Measurements from ENCODE around the gene NID2. TPM values are rescaled to one million over a fixed set of nuclear protein-coding genes. Genes with fewer than 3 reads are reported as not detected.

Gene NID2
- total and polyA plus RNA-seq, 2 donors (not counting 1 experiment from before 2014, with no cell fraction given) = not detected

DNA sequence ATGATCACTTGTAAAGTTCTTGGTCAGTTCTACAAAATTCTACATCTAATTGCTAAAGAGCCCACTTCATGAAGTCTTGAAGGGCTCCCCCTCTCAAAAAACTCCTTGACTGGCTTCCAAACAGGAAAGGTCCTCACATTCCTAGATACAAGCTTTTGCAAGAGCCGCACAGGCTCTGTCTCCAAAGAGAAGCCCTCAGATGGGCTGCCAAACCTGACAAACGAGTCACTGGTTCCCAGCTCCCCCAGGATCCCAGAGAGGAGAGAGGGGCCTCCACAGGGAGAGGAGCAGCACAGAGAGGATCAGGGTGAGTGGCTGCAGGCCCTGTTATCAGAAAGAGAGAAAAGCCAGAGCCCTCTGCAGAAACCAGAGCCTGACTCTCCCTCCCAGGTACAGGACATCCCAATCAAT lies 5.8 kb downstream of the NID2 start:
- H3K4me2 ChIP-seq (replicated peaks; ENCODE audit: low read depth, low read length, poor library complexity, severe bottlenecking) = no peak overlapping the region
- ATAC-seq (ENCODE audit: low read depth) = no peak
- no peak overlapping the region for H3K4me3 ChIP-seq (ENCODE audit: control extremely low read depth in 1 of 5, extremely low read depth in 1 of 5, insufficient read depth in 1 of 5, low read depth in 2 of 5, low read length in 4 of 5)
- Mint-ChIP-seq H3K9me3 (ENCODE audit: insufficient read depth) (no peaks in the 10 kb centered on the region), H3K27me3 (peaks cover 38% of the 10 kb centered on the region), H3K4me1 (peaks cover 7% of the 10 kb centered on the region), H3K4me3 (no peak overlapping the region), H3K27ac (no peak overlapping the region)
- H3K27ac ChIP-seq (ENCODE audit: low read length in 2 of 2) = no peak overlapping the region
- peaks cover 0 to 16% (median 15%) of the 10 kb centered on the region in 4 experiments for H3K27me3 ChIP-seq (replicated peaks in 1 of 4; ENCODE audit: control extremely low read depth in 1 of 4, control insufficient read depth in 3 of 4, insufficient read depth in 4 of 4, low read length in 3 of 4)
- H3K9ac ChIP-seq (ENCODE audit: low read length) = no peak overlapping the region
- no peak overlapping the region for H2AFZ ChIP-seq (ENCODE audit: insufficient read depth, low read depth, low read length, poor library complexity, severe bottlenecking)
- intact Hi-C loops (cut with micrococcal nuclease) = no loop called here
- ChIA-PET POLR2A (no interaction called here), CTCF (no interaction called here)
- no peak for TF ChIP-seq EZH2 (IDR thresholded peaks at IDR 0.05; ENCODE audit: borderline replicate concordance, insufficient read depth, low read depth, low read length, poor library complexity, severe bottlenecking)
- TF ChIP-seq, protein P1, sequence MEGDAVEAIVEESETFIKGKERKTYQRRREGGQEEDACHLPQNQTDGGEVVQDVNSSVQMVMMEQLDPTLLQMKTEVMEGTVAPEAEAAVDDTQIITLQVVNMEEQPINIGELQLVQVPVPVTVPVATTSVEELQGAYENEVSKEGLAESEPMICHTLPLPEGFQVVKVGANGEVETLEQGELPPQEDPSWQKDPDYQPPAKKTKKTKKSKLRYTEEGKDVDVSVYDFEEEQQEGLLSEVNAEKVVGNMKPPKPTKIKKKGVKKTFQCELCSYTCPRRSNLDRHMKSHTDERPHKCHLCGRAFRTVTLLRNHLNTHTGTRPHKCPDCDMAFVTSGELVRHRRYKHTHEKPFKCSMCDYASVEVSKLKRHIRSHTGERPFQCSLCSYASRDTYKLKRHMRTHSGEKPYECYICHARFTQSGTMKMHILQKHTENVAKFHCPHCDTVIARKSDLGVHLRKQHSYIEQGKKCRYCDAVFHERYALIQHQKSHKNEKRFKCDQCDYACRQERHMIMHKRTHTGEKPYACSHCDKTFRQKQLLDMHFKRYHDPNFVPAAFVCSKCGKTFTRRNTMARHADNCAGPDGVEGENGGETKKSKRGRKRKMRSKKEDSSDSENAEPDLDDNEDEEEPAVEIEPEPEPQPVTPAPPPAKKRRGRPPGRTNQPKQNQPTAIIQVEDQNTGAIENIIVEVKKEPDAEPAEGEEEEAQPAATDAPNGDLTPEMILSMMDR (IDR thresholded peaks at IDR 0.05) = no peak
- DNase-seq = no peak
- no peaks in the 10 kb centered on the region for H3K79me2 ChIP-seq (ENCODE audit: control insufficient read depth, insufficient read depth, low read length)
- peaks cover 7 to 8% of the 10 kb centered on the region in 2 donors for H3K4me1 ChIP-seq (ENCODE audit: control insufficient read depth in 2 of 2, insufficient read depth in 2 of 2, low read length in 2 of 2)
- H4K20me1 ChIP-seq (ENCODE audit: control insufficient read depth, insufficient read depth, low read length, poor library complexity, severe bottlenecking) = no peaks in the 10 kb centered on the region
- no peaks in the 10 kb centered on the region for H3K36me3 ChIP-seq (replicated peaks in 1 of 2; ENCODE audit: control extremely low read depth in 1 of 2, control insufficient read depth in 1 of 2, extremely low read depth in 1 of 2, insufficient read depth in 2 of 2, low read length in 1 of 2)
- WGBS (ENCODE audit: insufficient coverage) = 63% methylated on average over 2 of the region's 2 CpGs
- peaks cover 0 to 4% (median 0%) of the 10 kb centered on the region in 3 donors for H3K9me3 ChIP-seq (ENCODE audit: control extremely low read depth in 1 of 3, control insufficient read depth in 2 of 3, insufficient read depth in 1 of 3, low read length in 2 of 3)

DNA sequence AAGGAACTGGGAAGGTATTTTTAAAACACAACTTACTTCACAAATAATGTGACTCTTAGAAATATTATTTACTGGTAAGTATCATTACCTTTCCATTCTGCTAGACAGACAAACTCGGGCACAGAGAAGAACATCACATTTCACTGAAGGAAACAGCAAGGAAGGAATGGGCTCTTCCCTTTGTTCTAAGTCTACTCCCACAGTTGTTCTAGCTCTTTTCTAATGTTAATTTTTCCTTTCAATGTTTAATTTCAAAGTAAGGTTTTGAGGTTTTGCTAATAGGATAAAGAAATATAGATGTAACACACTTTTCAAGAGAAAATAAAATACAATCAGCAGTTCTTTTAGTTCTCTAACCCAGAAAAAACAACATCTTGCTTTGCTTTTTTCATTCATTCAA lies 7.0 kb downstream of the NID2 start:
- no peak overlapping the region for H2AFZ ChIP-seq (ENCODE audit: insufficient read depth, low read depth, low read length, poor library complexity, severe bottlenecking)
- H3K4me2 ChIP-seq (replicated peaks; ENCODE audit: low read depth, low read length, poor library complexity, severe bottlenecking) = no peak overlapping the region
- Mint-ChIP-seq H3K27me3 (peaks cover 27% of the 10 kb centered on the region), H3K9me3 (ENCODE audit: insufficient read depth) (no peaks in the 10 kb centered on the region), H3K4me1 (no peaks in the 10 kb centered on the region), H3K27ac (no peak overlapping the region), H3K4me3 (no peak overlapping the region)
- no peaks in the 10 kb centered on the region for H4K20me1 ChIP-seq (ENCODE audit: control insufficient read depth, insufficient read depth, low read length, poor library complexity, severe bottlenecking)
- H3K9me3 ChIP-seq (ENCODE audit: control extremely low read depth in 1 of 3, control insufficient read depth in 2 of 3, insufficient read depth in 1 of 3, low read length in 2 of 3) = no peaks in the 10 kb centered on the region
- H3K4me1 ChIP-seq (ENCODE audit: control insufficient read depth in 2 of 2, insufficient read depth in 2 of 2, low read length in 2 of 2) = no peaks in the 10 kb centered on the region
- no peak overlapping the region for H3K27ac ChIP-seq (ENCODE audit: low read length in 2 of 2)
- H3K27me3 ChIP-seq (replicated peaks in 1 of 4; ENCODE audit: control extremely low read depth in 1 of 4, control insufficient read depth in 3 of 4, insufficient read depth in 4 of 4, low read length in 3 of 4) = peaks cover 0 to 7% (median 5%) of the 10 kb centered on the region in 4 experiments
- H3K9ac ChIP-seq (ENCODE audit: low read length) = no peak overlapping the region
- intact Hi-C loops (cut with micrococcal nuclease) = no loop called here
- ChIA-PET CTCF (no interaction called here), POLR2A (no interaction called here)
- no peaks in the 10 kb centered on the region for H3K79me2 ChIP-seq (ENCODE audit: control insufficient read depth, insufficient read depth, low read length)
- WGBS (ENCODE audit: insufficient coverage) = no CpG with 5 or more reads among the region's 1 CpG
- H3K36me3 ChIP-seq (replicated peaks in 1 of 2; ENCODE audit: control extremely low read depth in 1 of 2, control insufficient read depth in 1 of 2, extremely low read depth in 1 of 2, insufficient read depth in 2 of 2, low read length in 1 of 2) = no peaks in the 10 kb centered on the region
- DNase-seq (no peak), ATAC-seq (ENCODE audit: low read depth) (no peak)
- no peak overlapping the region for H3K4me3 ChIP-seq (ENCODE audit: control extremely low read depth in 1 of 5, extremely low read depth in 1 of 5, insufficient read depth in 1 of 5, low read depth in 2 of 5, low read length in 4 of 5)
- TF ChIP-seq, protein P1 (IDR thresholded peaks at IDR 0.05) = no peak
- TF ChIP-seq EZH2 (IDR thresholded peaks at IDR 0.05; ENCODE audit: borderline replicate concordance, insufficient read depth, low read depth, low read length, poor library complexity, severe bottlenecking) = no peak

All from B cell (primary cell).